Sigmoid colon (tissue), 4 donors: ENCODE results near the gene ANGPTL2.

Source experiments
- CTCF ChIP-seq, 4 experiments: fragments of 450-650 bp in 3 of 4; fragments of 200-600 bp in 1 of 4; IDR thresholded peaks; one replicate each; pipeline ENCODE4 v1.5.1; 2016 to 2019; ENCODE audit warnings: antibody characterized with exemption in 4 of 4, mild to moderate bottlenecking in 3 of 4, moderate library complexity in 2 of 4
- EP300 ChIP-seq, 4 donors: sonication (generic); formaldehyde crosslinking; IDR thresholded peaks; one replicate each; pipeline ENCODE4 v1.6.1; 2017; ENCODE audit warnings: antibody characterized with exemption in 4 of 4
- POLR2A ChIP-seq, 2 donors: fragments of 450-650 bp; IDR thresholded peaks; one replicate each; pipeline ENCODE4 v1.6.1; 2016; ENCODE audit warnings: antibody characterized with exemption in 2 of 2, mild to moderate bottlenecking in 2 of 2, moderate library complexity in 2 of 2
- POLR2AphosphoS5 ChIP-seq, 4 donors: sonication (generic); formaldehyde crosslinking; IDR thresholded peaks; one replicate each; pipeline ENCODE4 v1.6.1; 2017; ENCODE audit warnings: antibody characterized with exemption in 4 of 4

DNA sequence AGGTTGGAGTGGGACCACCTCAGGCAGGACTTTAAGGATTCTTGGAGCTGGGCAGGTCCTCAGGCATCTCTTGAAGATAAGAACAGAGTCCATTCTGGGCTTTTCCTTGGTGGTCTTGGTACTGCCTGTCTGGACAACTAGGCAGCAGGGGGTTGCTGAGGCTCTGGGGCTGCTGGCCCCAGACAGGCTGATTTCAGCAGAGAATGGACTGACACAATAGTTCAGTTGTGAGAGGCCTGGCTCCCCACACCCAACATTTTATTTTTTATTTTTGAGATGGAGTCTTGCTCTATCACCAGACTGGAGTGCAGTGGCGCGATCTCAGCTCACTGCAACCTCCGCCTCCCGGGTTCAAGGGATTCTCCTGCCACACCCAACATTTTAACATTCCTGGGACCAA is 4.6 kb downstream of the ANGPTL2 start:
- TF ChIP-seq CTCF (IDR thresholded peaks at IDR 0.05), result no peak
- TF ChIP-seq POLR2A (IDR thresholded peaks at IDR 0.05), result no peak
- no peak for TF ChIP-seq POLR2AphosphoS5 (IDR thresholded peaks at IDR 0.05)
- TF ChIP-seq EP300 (IDR thresholded peaks at IDR 0.05), result no peak
